ENCODE measurements around the gene EXD3.
"Not testable (repeated sequence)": the region's sequence is repeated elsewhere in the genome, so short reads cannot be mapped to it uniquely, and the experiment has no call there.

Gene EXD3

DNA sequence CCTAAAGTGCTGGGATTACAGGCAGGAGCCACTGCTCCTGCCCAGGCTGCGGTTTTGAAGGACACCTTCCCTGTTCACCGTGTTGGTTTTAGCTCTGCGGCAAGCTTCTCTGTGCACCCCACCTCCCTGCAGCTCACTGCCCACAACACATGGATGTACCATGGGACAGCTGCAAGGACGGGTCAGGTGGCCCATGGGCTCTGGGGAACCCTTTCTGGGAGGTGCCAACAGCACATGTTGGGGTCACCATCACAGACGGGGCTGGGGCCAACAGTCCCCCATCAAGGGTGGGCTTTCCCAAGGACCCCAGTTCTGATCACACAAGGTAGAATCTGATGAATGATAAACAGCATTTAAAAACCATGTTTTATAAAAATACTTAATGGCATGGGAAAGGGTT lies 7.5 kb downstream of the EXD3 start:
- DNase-seq (ENCODE audit: insufficient read length, low spot score) (no peak), FAIRE-seq (no peak)
- TF ChIP-seq, protein P1, sequence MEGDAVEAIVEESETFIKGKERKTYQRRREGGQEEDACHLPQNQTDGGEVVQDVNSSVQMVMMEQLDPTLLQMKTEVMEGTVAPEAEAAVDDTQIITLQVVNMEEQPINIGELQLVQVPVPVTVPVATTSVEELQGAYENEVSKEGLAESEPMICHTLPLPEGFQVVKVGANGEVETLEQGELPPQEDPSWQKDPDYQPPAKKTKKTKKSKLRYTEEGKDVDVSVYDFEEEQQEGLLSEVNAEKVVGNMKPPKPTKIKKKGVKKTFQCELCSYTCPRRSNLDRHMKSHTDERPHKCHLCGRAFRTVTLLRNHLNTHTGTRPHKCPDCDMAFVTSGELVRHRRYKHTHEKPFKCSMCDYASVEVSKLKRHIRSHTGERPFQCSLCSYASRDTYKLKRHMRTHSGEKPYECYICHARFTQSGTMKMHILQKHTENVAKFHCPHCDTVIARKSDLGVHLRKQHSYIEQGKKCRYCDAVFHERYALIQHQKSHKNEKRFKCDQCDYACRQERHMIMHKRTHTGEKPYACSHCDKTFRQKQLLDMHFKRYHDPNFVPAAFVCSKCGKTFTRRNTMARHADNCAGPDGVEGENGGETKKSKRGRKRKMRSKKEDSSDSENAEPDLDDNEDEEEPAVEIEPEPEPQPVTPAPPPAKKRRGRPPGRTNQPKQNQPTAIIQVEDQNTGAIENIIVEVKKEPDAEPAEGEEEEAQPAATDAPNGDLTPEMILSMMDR (IDR thresholded peaks at IDR 0.05; ENCODE audit: insufficient read depth, missing control alignments), result no peak

DNA sequence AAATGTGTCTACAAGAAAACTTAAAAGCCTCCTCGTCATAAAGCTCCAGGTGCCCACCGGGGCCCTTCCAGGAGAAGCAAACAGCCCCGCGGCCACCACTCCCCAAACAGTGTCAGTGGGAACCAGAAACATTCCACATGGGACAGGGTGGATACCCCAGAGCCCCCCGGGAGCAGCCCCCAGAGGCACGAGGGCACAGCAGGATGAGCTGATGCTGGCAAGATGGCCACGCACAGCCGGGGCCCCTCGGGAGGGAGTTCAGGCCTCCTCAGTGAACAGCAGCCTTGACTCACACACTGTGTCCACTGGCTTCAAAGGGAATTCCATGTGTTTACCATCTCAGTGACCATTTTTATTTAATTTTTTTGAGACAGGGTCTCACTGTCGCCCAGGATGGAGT lies 10.5 kb downstream of the EXD3 start:
- TF ChIP-seq, protein P1 (IDR thresholded peaks at IDR 0.05; ENCODE audit: insufficient read depth, missing control alignments), result no peak
- FAIRE-seq, result no peak
- DNase-seq (ENCODE audit: insufficient read length, low spot score), result no peak

DNA sequence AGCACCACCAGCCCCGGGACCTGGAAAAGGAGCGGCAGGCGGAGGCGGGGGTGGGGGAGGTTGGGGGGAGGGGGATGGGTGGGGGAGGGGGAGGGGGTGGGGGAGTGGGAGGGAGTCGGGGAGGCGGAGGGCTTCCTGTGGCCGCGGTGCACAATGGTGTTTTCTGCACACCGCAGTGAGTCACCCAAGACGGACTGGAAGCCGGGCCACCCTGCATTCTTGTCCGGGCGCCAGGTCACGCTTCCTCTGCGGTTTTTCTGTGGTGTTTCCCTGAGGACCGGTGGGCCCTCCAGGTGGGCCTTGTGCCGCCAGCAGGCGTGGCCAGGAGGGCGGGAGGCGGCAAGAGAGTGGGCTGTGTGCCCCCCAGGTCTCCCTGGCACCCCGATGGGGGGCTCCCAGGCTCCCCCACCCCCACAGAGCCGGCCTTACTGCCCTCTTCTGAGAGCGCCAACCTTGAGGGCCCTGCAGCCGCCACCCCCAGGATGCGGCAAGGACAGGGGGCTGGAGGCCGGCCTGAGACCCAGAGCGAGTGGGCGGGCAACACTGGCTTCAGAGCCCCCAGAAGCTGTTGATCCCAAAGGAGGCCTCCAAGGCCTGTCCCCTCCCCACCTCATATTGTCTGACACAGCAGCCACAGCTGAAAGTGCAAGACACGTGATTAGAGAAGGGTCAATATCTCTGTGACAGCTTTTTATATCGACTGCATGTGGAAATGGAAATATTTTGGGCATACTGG lies 11.1 kb downstream of the EXD3 start:
- TF ChIP-seq, protein P1 (IDR thresholded peaks at IDR 0.05; ENCODE audit: insufficient read depth, missing control alignments), result no peak
- FAIRE-seq (no peak), DNase-seq (ENCODE audit: insufficient read length, low spot score) (no peak)

DNA sequence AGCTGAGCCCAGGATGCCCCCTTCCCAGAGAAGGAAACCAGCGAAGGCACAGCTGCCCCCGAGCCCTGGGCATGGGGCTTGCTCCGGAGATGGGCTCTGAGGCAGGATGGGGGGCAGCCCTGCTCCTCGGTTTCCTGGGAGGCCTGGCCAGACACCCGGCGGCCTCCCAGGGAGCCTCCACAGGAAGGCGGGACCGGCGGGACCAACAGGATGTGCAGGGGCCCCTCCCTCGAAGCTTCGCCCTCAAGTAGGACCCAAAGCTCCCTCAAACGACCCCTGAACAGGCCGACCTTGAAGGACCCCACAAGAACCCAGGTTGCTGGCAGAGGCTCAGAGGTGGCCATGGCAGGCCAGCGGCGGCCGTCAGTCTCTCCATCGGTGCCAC lies 11.7 kb downstream of the EXD3 start:
- TF ChIP-seq, protein P1 (IDR thresholded peaks at IDR 0.05; ENCODE audit: insufficient read depth, missing control alignments), result no peak
- DNase-seq (ENCODE audit: insufficient read length, low spot score), result no peak
- FAIRE-seq, result no peak

DNA sequence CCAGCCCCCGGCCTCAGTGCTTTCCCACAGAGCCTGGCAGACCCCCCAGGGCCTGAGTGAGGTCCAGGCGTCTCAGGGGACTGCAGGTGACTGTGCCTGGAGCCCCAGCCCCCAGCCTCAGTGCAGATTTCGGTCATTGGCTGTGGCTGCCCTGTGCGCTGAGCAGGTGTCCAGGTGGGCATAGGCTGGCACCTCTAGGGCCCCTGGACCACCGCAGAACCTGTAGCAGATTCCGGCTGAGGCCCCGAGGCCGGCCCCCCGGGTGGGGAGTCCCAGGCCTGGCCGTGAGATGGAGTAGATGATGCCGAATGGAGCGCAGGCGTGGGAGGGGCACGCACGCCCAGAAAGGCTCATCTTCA lies 12.1 kb downstream of the EXD3 start:
- TF ChIP-seq, protein P1 (IDR thresholded peaks at IDR 0.05; ENCODE audit: insufficient read depth, missing control alignments), result no peak
- FAIRE-seq (no peak), DNase-seq (ENCODE audit: insufficient read length, low spot score) (no peak)

DNA sequence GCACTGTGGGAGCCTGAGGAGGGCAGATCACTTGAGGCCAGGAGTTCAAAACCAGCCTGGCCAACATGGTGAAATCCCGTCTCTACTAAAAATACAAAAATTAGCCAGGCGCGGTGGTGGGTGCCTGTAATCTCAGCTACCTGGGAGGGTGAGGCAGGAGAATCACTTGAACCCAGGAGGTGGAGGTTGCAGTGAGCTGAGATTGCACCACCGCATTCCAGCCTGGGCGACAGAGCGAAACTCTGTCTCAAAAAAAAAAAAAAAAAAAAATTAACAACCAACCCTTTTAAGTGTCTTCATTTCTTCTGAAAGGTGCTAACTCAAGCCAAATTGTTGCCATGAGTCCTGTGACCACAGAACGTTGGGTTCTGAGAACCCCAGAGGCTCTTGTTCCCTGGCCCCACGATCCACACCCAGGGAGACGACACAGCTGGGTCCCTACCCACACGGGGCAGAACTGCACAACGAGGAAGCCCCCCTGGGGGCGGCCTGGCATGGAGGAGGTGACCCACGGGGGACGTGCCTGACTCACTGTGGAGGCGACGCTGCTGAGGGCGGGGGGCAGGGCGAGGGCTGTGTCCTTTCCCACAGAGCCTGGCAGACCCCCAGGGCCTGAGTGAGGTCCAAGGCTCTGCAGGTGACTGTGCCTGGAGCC lies 12.6 kb downstream of the EXD3 start:
- not testable (repeated sequence) for FAIRE-seq; DNase-seq (ENCODE audit: insufficient read length, low spot score)

DNA sequence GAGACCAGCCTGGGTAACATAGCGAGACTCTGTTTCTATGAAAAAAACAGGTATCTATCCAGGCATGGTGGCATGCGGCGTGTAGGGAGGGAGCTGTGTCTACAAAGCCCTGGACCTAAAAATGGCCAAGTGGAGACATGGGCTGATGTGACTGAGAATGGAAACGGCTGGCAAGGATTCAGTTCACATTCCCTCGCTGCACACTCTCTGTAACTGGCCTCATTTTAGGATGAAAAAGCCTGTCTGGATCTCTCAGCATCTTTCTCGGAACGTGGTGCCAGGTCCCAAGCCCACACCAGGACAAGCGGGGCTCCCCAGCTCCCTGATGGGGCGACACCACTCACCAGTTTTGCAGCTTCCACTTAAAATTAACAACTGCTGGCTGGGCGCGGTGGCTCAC lies 13.4 kb downstream of the EXD3 start:
- DNase-seq (ENCODE audit: insufficient read length, low spot score) (no peak), FAIRE-seq (no peak)
- TF ChIP-seq, protein P1 (IDR thresholded peaks at IDR 0.05; ENCODE audit: insufficient read depth, missing control alignments), result no peak
